IPS DF 6.9 (cell line): ENCODE data around the gene RB1.
A peak's percentile ranks its signal among the peaks of the same experiment; 100 is the strongest.

Source experiments
- DNase-seq: peaks from one replicate; pipeline ENCODE4 v3.0.0-alpha.2; 2013; ENCODE audit warnings: low read depth, low spot score
- H3K27ac ChIP-seq: one replicate; pipeline ENCODE4 v1.5.1; 2013; ENCODE audit warnings: low read length, control low read depth
- H3K27me3 ChIP-seq: 2 replicates; pipeline ENCODE4 v1.6.1; 2013; ENCODE audit warnings: mild to moderate bottlenecking, low read length; ENCODE audit not compliant: control insufficient read depth, insufficient read depth
- H3K36me3 ChIP-seq: 2 replicates; pipeline ENCODE4 v1.6.1; 2013; ENCODE audit warnings: low read length; ENCODE audit not compliant: control insufficient read depth, insufficient read depth
- H3K4me1 ChIP-seq: 2 replicates; pipeline ENCODE4 v1.6.1; 2013; ENCODE audit warnings: low read length; ENCODE audit not compliant: control insufficient read depth, insufficient read depth
- H3K4me3 ChIP-seq: 2 replicates; pipeline ENCODE4 v1.5.1; 2013; ENCODE audit warnings: mild to moderate bottlenecking, low read length
- H3K9me3 ChIP-seq: 2 replicates; pipeline ENCODE4 v1.6.1; 2013; ENCODE audit warnings: low read length, inconsistent platforms; ENCODE audit not compliant: control insufficient read depth, insufficient read depth
- WGBS: extraction: QIAGEN DNeasy Blood & Tissue Kit; methylation state at CpG from one replicate; pipeline ENCODE4 v1.1.7; 2013; ENCODE audit warnings: mixed read lengths, missing lambda C conversion rate; ENCODE audit not compliant: insufficient read length, insufficient coverage; 5-methylcytosine and 5-hydroxymethylcytosine counted together

RB1 gene

GRCh38 chr13:48303359-48304142 is at the start of gene RB1:
TSS of gene RB1 (plus strand) at chr13:48303751. CDS start at chr13:48303913, 162 bp downstream.
- Histone ChIP-seq H3K27me3 (no peaks in the 10 kb centered on the region), H3K36me3 (no peaks in the 10 kb centered on the region), H3K9me3 (no peaks in the 10 kb centered on the region), H3K27ac (no peak within 1 kb of the TSS), H3K4me3 (peak within 1 kb of the TSS; percentile 90), H3K4me1 (no peaks in the 10 kb centered on the region)
- DNase-seq = peak; percentile 27
- WGBS = no CpG with 5 or more reads among the region's 96 CpGs

DNA sequence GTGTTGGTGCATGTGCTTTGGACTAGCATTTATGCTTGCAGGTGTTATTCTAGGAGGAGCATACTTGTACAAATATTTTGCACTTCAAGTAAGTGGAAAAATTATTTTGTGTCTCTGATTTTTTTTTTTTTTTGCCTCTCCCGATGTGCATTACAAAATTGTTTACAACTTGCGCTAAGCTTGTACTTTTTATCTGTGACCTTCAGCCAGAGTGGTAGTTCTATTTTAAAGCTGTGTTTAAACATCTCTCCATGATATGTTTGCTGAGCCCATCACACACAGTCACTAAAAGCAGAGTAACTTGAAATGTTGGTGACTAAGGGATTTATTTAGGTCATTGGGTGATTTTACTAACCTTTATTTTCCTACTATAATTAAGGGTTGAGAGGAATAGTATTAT is 49.7 kb upstream of the RB1 start:
- H3K4me1 ChIP-seq = no peaks in the 10 kb centered on the region
- DNase-seq = no peak
- no CpG with 5 or more reads among the region's 2 CpGs for WGBS
- no peaks in the 10 kb centered on the region for H3K9me3 ChIP-seq
- H3K27me3 ChIP-seq = no peaks in the 10 kb centered on the region
- no peak overlapping the region for H3K27ac ChIP-seq
- no peaks in the 10 kb centered on the region for H3K36me3 ChIP-seq
- no peak overlapping the region for H3K4me3 ChIP-seq

DNA sequence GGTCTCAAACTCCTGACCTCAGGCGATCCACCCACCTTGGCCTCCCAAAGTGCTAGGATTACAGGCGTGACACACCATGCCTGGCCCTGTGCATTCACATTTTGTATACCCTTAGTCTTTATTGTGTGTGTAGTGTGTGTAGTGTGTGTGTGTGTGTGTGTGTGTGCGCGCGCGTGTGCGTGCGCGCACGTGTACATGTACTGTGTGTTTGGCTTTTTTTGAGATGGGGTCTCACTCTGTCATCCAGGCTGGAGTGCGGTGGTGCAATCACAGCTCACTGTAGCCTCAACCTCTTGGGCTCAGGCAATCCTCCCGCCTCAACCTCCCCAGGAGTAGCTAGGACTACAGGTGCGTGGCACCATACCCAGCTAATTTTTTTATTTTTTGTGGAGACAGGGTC is 48.5 kb upstream of the RB1 start:
- WGBS = no CpG with 5 or more reads among the region's 13 CpGs
- DNase-seq = no peak
- H3K4me1 ChIP-seq = no peaks in the 10 kb centered on the region
- no peaks in the 10 kb centered on the region for H3K27me3 ChIP-seq
- H3K9me3 ChIP-seq = no peaks in the 10 kb centered on the region
- H3K4me3 ChIP-seq = no peak overlapping the region
- peaks cover 2% of the 10 kb centered on the region; the same call in 1 of the 2 replicates for H3K36me3 ChIP-seq
- no peak overlapping the region for H3K27ac ChIP-seq

- no peak for DNase-seq
- Histone ChIP-seq H3K27me3 (no peaks in the 10 kb centered on the region), H3K4me3 (no peak overlapping the region), H3K36me3 (peaks cover 2% of the 10 kb centered on the region; the same call in 1 of the 2 replicates), H3K9me3 (no peaks in the 10 kb centered on the region), H3K4me1 (no peaks in the 10 kb centered on the region), H3K27ac (no peak overlapping the region)
- WGBS = no CpG with 5 or more reads among the region's 1 CpG
These were observed 47.6 kb upstream of the RB1 start for GRCh38 chr13:48255954-48256353.

- no peaks in the 10 kb centered on the region for H3K27me3 ChIP-seq
- H3K27ac ChIP-seq = no peak overlapping the region
- H3K9me3 ChIP-seq = no peaks in the 10 kb centered on the region
- DNase-seq = no peak
- no peak overlapping the region for H3K4me3 ChIP-seq
- peaks cover 2% of the 10 kb centered on the region; the same call in 1 of the 2 replicates for H3K36me3 ChIP-seq
- no peaks in the 10 kb centered on the region for H3K4me1 ChIP-seq
These were observed 45.5 kb upstream of the RB1 start for GRCh38 chr13:48258002-48258401.

- Histone ChIP-seq H3K36me3 (peaks cover 2% of the 10 kb centered on the region; the same call in 1 of the 2 replicates), H3K4me1 (no peaks in the 10 kb centered on the region), H3K27ac (no peak overlapping the region), H3K4me3 (no peak overlapping the region), H3K27me3 (no peaks in the 10 kb centered on the region), H3K9me3 (no peaks in the 10 kb centered on the region)
- DNase-seq = no peak
- WGBS = no CpG with 5 or more reads among the region's 3 CpGs
These were observed 45.1 kb upstream of the RB1 start for GRCh38 chr13:48258430-48258829.

GRCh38 chr13:48260970-48261369 is 42.6 kb upstream of the RB1 start:
- Histone ChIP-seq H3K4me1 (no peaks in the 10 kb centered on the region), H3K4me3 (no peak overlapping the region), H3K27ac (no peak overlapping the region), H3K36me3 (peaks cover 2% of the 10 kb centered on the region; the same call in 1 of the 2 replicates), H3K9me3 (no peaks in the 10 kb centered on the region), H3K27me3 (no peaks in the 10 kb centered on the region)
- no peak for DNase-seq
- WGBS = no CpG with 5 or more reads among the region's 4 CpGs

GRCh38 chr13:48263196-48263595 is 40.4 kb upstream of the RB1 start:
- no peak overlapping the region for H3K27ac ChIP-seq
- H3K36me3 ChIP-seq = peaks cover 2% of the 10 kb centered on the region; the same call in 1 of the 2 replicates
- H3K9me3 ChIP-seq = no peaks in the 10 kb centered on the region
- no peak overlapping the region for H3K4me3 ChIP-seq
- no CpG with 5 or more reads among the region's 1 CpG for WGBS
- DNase-seq = no peak
- no peaks in the 10 kb centered on the region for H3K27me3 ChIP-seq
- H3K4me1 ChIP-seq = no peaks in the 10 kb centered on the region

- no peaks in the 10 kb centered on the region for H3K27me3 ChIP-seq
- H3K4me3 ChIP-seq = no peak overlapping the region
- peaks cover under 1% of the 10 kb centered on the region; the same call in 1 of the 2 replicates for H3K36me3 ChIP-seq
- no peak for DNase-seq
- H3K27ac ChIP-seq = no peak overlapping the region
- H3K9me3 ChIP-seq = no peaks in the 10 kb centered on the region
- no peaks in the 10 kb centered on the region for H3K4me1 ChIP-seq
- WGBS = no CpG with 5 or more reads among the region's 2 CpGs
These were observed 39.5 kb upstream of the RB1 start for GRCh38 chr13:48264058-48264457.

DNA sequence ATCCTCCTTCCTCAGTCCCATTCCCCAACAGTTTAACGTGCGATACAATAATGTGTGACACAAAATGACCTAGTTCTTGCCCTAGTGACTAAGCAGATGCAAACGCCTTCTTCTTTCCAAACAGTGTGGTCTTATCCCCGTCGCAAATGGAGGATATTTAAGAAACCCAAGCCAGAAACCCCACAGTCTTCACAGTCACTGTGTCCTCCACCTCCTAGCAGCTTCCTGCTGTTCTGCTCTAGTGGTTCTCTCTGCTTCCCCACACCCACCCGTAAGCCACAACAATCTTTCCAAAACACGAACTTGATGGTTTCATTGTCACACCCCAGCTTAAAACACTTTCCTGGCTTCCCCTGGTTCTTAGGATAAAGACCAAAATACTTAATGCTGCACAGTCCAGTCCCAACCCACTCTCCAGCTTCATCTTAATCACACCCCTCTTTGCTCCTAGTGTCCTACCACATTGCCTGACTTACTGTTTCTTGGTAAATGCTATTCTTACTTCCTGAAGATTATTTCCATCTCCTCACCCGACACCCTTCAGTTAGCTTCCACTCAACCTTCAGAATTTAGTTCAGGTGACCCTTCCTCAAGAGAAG is 38.2 kb upstream of the RB1 start:
- Histone ChIP-seq H3K9me3 (no peaks in the 10 kb centered on the region), H3K36me3 (no peaks in the 10 kb centered on the region; the same call in 1 of the 2 replicates), H3K4me1 (no peaks in the 10 kb centered on the region), H3K27me3 (no peaks in the 10 kb centered on the region), H3K27ac (no peak overlapping the region), H3K4me3 (no peak overlapping the region)
- no peak for DNase-seq
- WGBS = no CpG with 5 or more reads among the region's 8 CpGs

- no peak for DNase-seq
- Histone ChIP-seq H3K27me3 (no peaks in the 10 kb centered on the region), H3K36me3 (no peaks in the 10 kb centered on the region), H3K9me3 (no peaks in the 10 kb centered on the region), H3K4me3 (no peak overlapping the region), H3K4me1 (no peaks in the 10 kb centered on the region), H3K27ac (no peak overlapping the region)
These were observed 37.4 kb upstream of the RB1 start for GRCh38 chr13:48266150-48266549.
